HL-60/S4 treated with retinoic acid at 250 ng/mL for 4 days and 3 days (cell line): Measurements from ENCODE around the gene YEATS4.

Source experiments
- in situ Hi-C: fragments of 300-500 bp; cut with MboI; formaldehyde crosslinking; loops from 2 replicates; pipeline ENCODE4 v1.7.0; 2022; ENCODE audit warnings: low sequenced_read_pairs

YEATS4 gene

DNA sequence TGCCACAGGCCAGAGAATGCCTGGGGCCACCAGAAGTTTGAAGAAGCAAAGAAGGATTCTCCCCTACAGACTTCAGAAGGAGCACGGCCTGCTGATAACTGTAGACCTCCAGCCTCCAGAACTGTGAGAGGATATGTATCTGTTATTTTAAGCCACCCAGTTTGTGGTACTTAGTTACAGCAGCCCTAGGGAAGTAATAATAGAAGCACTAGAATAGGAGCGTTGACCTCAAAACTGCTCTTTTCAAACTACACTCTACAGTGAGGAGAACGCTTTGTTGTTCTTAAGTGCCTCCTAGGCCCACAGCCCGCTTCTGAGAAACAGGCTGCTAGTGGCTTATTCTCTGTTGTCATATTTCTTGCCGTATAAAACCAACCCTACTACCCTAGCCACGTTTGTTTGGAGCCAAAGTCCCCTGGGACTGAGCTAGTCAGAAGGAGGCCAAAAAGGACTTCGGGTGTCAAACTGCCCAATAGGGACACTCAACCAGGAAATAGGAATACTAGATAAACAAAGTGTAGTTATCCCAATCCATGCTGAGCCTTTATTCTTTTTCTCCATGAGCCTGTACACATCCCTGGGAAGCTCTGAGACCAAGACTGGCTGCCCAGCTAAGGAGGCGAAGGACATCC, 72.2 kb downstream of the YEATS4 start:
- in situ Hi-C loops, result no loop called here

DNA sequence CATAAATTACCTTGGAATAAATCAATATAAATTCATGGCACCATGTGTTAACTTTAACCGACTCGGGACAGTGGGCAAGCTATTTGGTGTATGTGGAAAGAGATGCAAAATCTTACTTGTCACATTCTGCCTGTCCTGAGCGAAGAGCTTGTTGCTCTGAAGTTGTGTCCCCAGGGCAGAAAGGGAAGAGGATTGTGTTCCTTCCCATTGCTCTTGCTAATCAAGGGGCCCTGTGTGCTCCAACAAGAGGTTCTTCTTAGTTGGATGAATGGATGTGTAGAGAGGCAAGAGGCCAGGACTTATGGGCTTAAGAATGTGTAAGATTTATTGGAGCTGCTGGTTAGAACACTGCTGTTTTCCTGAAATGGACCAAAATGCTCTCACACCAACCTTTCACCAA, 74.1 kb downstream of the YEATS4 start:
- in situ Hi-C loops, result no loop called here

DNA sequence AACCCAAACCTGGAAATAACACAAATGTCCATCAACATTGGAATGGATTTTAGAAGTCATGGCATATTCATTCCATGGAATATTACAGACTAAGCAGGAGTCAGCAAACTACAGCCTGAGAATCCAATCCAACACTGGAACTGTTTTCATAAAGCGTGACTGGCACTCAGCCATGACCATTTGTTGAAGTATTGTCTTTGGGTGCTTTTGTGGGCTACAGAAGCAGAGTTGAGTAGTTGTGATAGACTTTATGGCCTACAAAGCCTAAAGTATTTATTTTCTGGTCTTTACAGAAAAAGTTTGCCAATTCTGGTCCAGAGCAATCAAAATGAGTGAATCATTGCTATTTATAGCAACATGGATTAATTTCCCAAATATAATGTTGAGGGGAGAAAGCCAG, 76.1 kb downstream of the YEATS4 start:
- in situ Hi-C loops, result no loop called here

DNA sequence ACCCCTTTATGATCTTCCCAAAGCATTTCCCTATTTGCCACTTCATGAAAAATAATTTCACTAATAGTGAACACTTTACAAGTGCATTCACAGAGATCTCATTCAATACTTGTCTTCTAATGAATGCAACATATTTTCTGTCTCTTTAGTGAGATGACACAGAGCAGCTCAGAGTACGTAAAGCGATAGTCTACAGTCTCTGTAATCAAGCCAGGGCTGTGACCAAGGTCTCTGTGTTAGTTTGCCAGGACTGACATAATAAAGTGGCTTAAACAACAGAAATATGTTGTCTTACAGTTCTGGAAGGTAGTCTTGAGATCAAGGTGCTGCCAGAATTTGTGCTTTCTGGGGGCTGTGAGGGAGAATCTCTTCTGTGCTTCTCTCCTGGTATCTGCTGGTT, 77.5 kb downstream of the YEATS4 start:
- in situ Hi-C loops, result no loop called here

DNA sequence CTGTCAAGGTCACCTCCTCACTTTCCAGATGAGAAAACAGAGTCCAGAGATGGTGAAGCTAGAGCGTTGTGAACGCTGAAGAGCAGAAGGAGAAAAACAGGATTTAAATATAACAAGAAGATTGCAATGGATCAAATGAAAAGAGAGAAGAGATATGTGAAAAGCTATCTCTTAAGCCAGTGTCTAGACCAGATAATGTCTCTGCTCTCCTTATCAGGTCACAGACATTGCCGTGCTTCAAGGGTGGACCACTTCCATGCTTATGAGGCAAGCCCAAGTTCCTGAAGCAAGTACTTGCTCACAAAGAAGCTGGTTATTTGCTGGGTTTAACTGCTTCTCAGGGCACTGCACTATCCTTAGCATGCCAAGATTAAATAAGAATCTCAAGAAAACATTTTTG, 79.0 kb downstream of the YEATS4 start:
- in situ Hi-C loops, result no loop called here

DNA sequence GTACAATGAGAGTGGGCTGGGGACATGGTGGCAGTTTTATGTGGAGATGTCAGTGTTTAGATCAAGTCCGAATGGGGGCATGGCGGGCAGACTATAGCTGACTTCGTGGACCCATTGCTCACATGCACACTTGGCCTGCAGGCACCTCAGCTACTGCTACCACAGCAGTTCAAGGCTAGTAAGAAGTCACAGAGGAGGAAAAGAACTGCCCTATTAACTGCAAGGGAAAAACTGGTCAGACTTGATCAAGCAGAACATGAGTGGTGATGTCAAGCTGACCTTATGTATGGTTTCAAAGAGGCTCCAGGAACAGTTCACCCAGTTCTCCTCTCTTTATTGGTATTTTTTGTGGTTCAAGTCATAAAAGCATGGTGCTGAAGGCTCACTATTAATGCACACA, 80.5 kb downstream of the YEATS4 start:
- in situ Hi-C loops, result no loop called here
